Right lobe of liver (tissue), 4 donors: Measurements from ENCODE around the gene FHIT.

Experiments
- POLR2A ChIP-seq: fragments of 450-650 bp; IDR thresholded peaks from one replicate; pipeline ENCODE4 v1.6.1; 2017; ENCODE audit warnings: antibody characterized with exemption, mild to moderate bottlenecking
- TF ChIP-seq, protein P1 (sequence below), 4 donors: fragments of 200-600 bp in 3 of 4; fragments of 450-650 bp in 1 of 4; IDR thresholded peaks; one replicate each; pipeline versions ENCODE4 v1.5.1 to v1.8.0; 2016 to 2022; ENCODE audit warnings: antibody characterized with exemption in 4 of 4, mild to moderate bottlenecking in 2 of 4
- donor health status: DM: no; HTN: no; CAD: no.
- donor health status: DM: no; HTN: no; CAD: no.
- donor health status: DM: no; HTN: yes; CAD: no.

GRCh38 chr3:59832702-59833101 is 1418.5 kb downstream of the FHIT start:
- TF ChIP-seq, protein P1, sequence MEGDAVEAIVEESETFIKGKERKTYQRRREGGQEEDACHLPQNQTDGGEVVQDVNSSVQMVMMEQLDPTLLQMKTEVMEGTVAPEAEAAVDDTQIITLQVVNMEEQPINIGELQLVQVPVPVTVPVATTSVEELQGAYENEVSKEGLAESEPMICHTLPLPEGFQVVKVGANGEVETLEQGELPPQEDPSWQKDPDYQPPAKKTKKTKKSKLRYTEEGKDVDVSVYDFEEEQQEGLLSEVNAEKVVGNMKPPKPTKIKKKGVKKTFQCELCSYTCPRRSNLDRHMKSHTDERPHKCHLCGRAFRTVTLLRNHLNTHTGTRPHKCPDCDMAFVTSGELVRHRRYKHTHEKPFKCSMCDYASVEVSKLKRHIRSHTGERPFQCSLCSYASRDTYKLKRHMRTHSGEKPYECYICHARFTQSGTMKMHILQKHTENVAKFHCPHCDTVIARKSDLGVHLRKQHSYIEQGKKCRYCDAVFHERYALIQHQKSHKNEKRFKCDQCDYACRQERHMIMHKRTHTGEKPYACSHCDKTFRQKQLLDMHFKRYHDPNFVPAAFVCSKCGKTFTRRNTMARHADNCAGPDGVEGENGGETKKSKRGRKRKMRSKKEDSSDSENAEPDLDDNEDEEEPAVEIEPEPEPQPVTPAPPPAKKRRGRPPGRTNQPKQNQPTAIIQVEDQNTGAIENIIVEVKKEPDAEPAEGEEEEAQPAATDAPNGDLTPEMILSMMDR (IDR thresholded peaks at IDR 0.05): no peak
- TF ChIP-seq POLR2A: no peak
